Body of pancreas (tissue), 4 donors: ENCODE data around the gene MRTFA. TPM values are rescaled to one million over a fixed set of nuclear protein-coding genes. Genes with fewer than 3 reads are reported as not detected.
A peak's percentile ranks its signal among the peaks of the same experiment; 100 is the strongest.

Experiments
- ATAC-seq: fragments of 150-250 bp; one replicate; pipeline ENCODE4 v1.9.1; 2016
- DNase-seq, 4 donors: peaks; one replicate each; pipeline ENCODE4 v3.0.0-alpha.2; 2019
- H3K27ac ChIP-seq, 4 donors: fragments of 200-600 bp; sonication (generic); 1 replicate in 3 of 4; 2 replicates in 1 of 4; pipeline versions ENCODE4 v1.5.1 to v1.6.1; 2016 to 2019; ENCODE audit warnings: mild to moderate bottlenecking in 1 of 4, mixed read lengths in 1 of 4, moderate library complexity in 1 of 4
- H3K27me3 ChIP-seq, 2 donors: fragments of 200-600 bp; sonication (generic); one replicate each; pipeline ENCODE4 v1.6.0; 2016; ENCODE audit warnings: mild to moderate bottlenecking in 1 of 2
- H3K36me3 ChIP-seq, 2 donors: fragments of 200-600 bp; sonication (generic); replicated peaks in 1 of 2; 2 replicates each; pipeline ENCODE4 v1.5.1; 2016; ENCODE audit warnings: low read depth in 2 of 2; ENCODE audit not compliant: insufficient read depth in 1 of 2
- H3K4me1 ChIP-seq: fragments of 200-600 bp; sonication (generic); one replicate; pipeline ENCODE4 v1.6.0; 2016
- H3K4me3 ChIP-seq, 2 donors: fragments of 200-600 bp; sonication (generic); 1 replicate in 1 of 2; 2 replicates in 1 of 2; pipeline ENCODE4 v1.5.1; 2016 to 2019
- H3K9me3 ChIP-seq, 3 donors: fragments of 200-600 bp; sonication (generic); 1 replicate in 2 of 3; 2 replicates in 1 of 3; pipeline ENCODE4 v1.5.1; 2016
- CTCF ChIP-seq, 7 experiments: fragments of 450-650 bp in 4 of 7; fragments of 200-600 bp in 3 of 7; sonication (generic) in 3 of 7; IDR thresholded peaks; one replicate each; pipeline ENCODE4 v1.5.1; 2016 to 2019; ENCODE audit warnings: antibody characterized with exemption in 7 of 7
- POLR2A ChIP-seq, 3 donors: fragments of 450-650 bp; IDR thresholded peaks; one replicate each; pipeline ENCODE4 v1.6.1; 2016; ENCODE audit warnings: antibody characterized with exemption in 3 of 3, mild to moderate bottlenecking in 2 of 3
- WGBS, 2 donors: methylation state at CpG; one replicate each; pipeline ENCODE4 v1.1.5; 2017; 5-methylcytosine and 5-hydroxymethylcytosine counted together
- intact Hi-C: fragments of 100-400 bp; cut with DNase I; formaldehyde crosslinking; loops from one replicate; pipeline ENCODE4 v1.15.1; 2023
- total RNA-seq, 2 donors: library from RNA; depleted of rRNA; stranded (reverse); fragments of >200 nt; gene quantifications; one replicate each; pipeline ENCODE4 v1.1.0, GENCODE V29; 2016

MRTFA gene
- total RNA-seq, 2 donors from 2014 or later, result 47.0 to 71.5 TPM

- no peak overlapping the region for H3K27ac ChIP-seq
- H3K27me3 ChIP-seq, result no peaks in the 10 kb centered on the region
- TF ChIP-seq POLR2A (IDR thresholded peaks at IDR 0.05), result no peak
- no peak for TF ChIP-seq CTCF (IDR thresholded peaks at IDR 0.05)
- ATAC-seq, result no peak
- H3K9me3 ChIP-seq, result no peaks in the 10 kb centered on the region
- H3K36me3 ChIP-seq, result peaks cover under 1 to 7% of the 10 kb centered on the region in 2 donors
- intact Hi-C loops, result no loop called here
- WGBS, 2 donors, result 62 to 87% methylated on average over 14 to 15 of the region's 15 CpGs
- peak in 1 of 4 donors; percentile 41 for DNase-seq
- peaks cover 26% of the 10 kb centered on the region for H3K4me1 ChIP-seq
- no peak overlapping the region for H3K4me3 ChIP-seq
Measured at GRCh38 chr22:40400159-40400558, 236.4 kb downstream of the MRTFA start.

GRCh38 chr22:40399621-40400020, 236.9 kb downstream of the MRTFA start:
- TF ChIP-seq CTCF (IDR thresholded peaks at IDR 0.05) (no peak), POLR2A (IDR thresholded peaks at IDR 0.05) (no peak)
- H3K36me3 ChIP-seq, result peaks cover 0 to 5% of the 10 kb centered on the region in 2 donors
- 94 to 96% methylated on average over 2 of the region's 2 CpGs for WGBS, 2 donors
- no peaks in the 10 kb centered on the region for H3K9me3 ChIP-seq
- no peak for DNase-seq
- peaks cover 26% of the 10 kb centered on the region for H3K4me1 ChIP-seq
- ATAC-seq, result no peak
- H3K4me3 ChIP-seq, result no peak overlapping the region
- H3K27ac ChIP-seq, result no peak overlapping the region
- intact Hi-C loops, result no loop called here
- no peaks in the 10 kb centered on the region for H3K27me3 ChIP-seq

- peak; percentile 10 for ATAC-seq
Measured at GRCh38 chr22:40397396-40397795, 239.1 kb downstream of the MRTFA start.

GRCh38 chr22:40396882-40397281, 239.6 kb downstream of the MRTFA start:
- peak; percentile 95 for ATAC-seq
- H3K36me3 ChIP-seq, result no peaks in the 10 kb centered on the region
- no peaks in the 10 kb centered on the region for H3K27me3 ChIP-seq
- no peaks in the 10 kb centered on the region for H3K9me3 ChIP-seq
- 7 to 20% methylated on average over 4 of the region's 4 CpGs for WGBS, 2 donors
- TF ChIP-seq POLR2A (IDR thresholded peaks at IDR 0.05) (no peak), CTCF (IDR thresholded peaks at IDR 0.05) (no peak)
- H3K27ac ChIP-seq, result peak overlapping the region; percentile 69 to 85 (median 76)
- H3K4me1 ChIP-seq, result peaks cover 37% of the 10 kb centered on the region
- intact Hi-C loops, result no loop called here
- DNase-seq, result peak; percentile 85 to 95 (median 94)
- H3K4me3 ChIP-seq, result no peak overlapping the region

More at GRCh38 chr22:40397396-40397795, 239.1 kb downstream of the MRTFA start:
- Histone ChIP-seq H3K4me1 (peaks cover 37% of the 10 kb centered on the region), H3K9me3 (no peaks in the 10 kb centered on the region), H3K4me3 (no peak overlapping the region), H3K27ac (peak overlapping the region; percentile 69 to 85 (median 76)), H3K27me3 (no peaks in the 10 kb centered on the region), H3K36me3 (no peaks in the 10 kb centered on the region)
- TF ChIP-seq CTCF (IDR thresholded peaks at IDR 0.05) (no peak), POLR2A (IDR thresholded peaks at IDR 0.05) (no peak)
- no peak for DNase-seq
- intact Hi-C loops, result no loop called here
- 70 to 79% methylated on average over 1 of the region's 1 CpG for WGBS, 2 donors

- intact Hi-C loops, result no loop called here
- Histone ChIP-seq H3K9me3 (no peaks in the 10 kb centered on the region), H3K27me3 (no peaks in the 10 kb centered on the region), H3K4me1 (peaks cover 37% of the 10 kb centered on the region), H3K4me3 (no peak overlapping the region), H3K36me3 (no peaks in the 10 kb centered on the region), H3K27ac (peak overlapping the region in 3 of 4 donors; percentile 69 to 85 (median 79))
- 90 to 94% methylated on average over 7 of the region's 7 CpGs for WGBS, 2 donors
- no peak for ATAC-seq
- no peak for DNase-seq
- no peak for TF ChIP-seq CTCF (IDR thresholded peaks at IDR 0.05)
- TF ChIP-seq POLR2A (IDR thresholded peaks at IDR 0.05), result no peak
Measured at GRCh38 chr22:40395607-40396006, 240.9 kb downstream of the MRTFA start.
